Activated T-helper 1 cell treated with anti-CD3 and anti-CD28 coated beads, Interleukin-12 subunit alpha, Interleukin-12 subunit beta, Interleukin-2, Interleukin-4 antibody, amounts not matched to agents 30 ng/mL and 10 ng/mL and 1 ng/mL, durations not matched to agents 14 hours and 24 hours and 36 hours (primary cell): ENCODE measurements around the gene WFDC11. TPM values are rescaled to one million over a fixed set of nuclear protein-coding genes. Genes with fewer than 3 reads are reported as not detected.
"Not testable (repeated sequence)": the region's sequence is repeated elsewhere in the genome, so short reads cannot be mapped to it uniquely, and the experiment has no call there.

Source experiments
- DNase-seq: peaks from one replicate; pipeline ENCODE4 v3.0.0; 2021; ENCODE audit warnings: low spot score
- H3K27ac Mint-ChIP-seq: one replicate; pipeline ENCODE4 v1.8.0; 2021; ENCODE audit warnings: mild to moderate bottlenecking, mixed read lengths
- H3K27me3 Mint-ChIP-seq: one replicate; pipeline ENCODE4 v1.8.0; 2022; ENCODE audit warnings: mild to moderate bottlenecking, moderate library complexity, mixed read lengths; ENCODE audit not compliant: insufficient read depth
- H3K36me3 Mint-ChIP-seq: one replicate; pipeline ENCODE4 v1.8.0; 2021; ENCODE audit warnings: low read depth, mixed read lengths
- H3K4me1 Mint-ChIP-seq: one replicate; pipeline ENCODE4 v1.8.0; 2021; ENCODE audit warnings: low read depth, mixed read lengths
- H3K4me3 Mint-ChIP-seq: one replicate; pipeline ENCODE4 v1.8.0; 2021; ENCODE audit warnings: mild to moderate bottlenecking, moderate library complexity, mixed read lengths
- H3K9me3 Mint-ChIP-seq: one replicate; pipeline ENCODE4 v1.8.0; 2021; ENCODE audit warnings: mixed read lengths
- intact Hi-C: fragments of 100-400 bp; cut with micrococcal nuclease; formaldehyde crosslinking; loops from one replicate; pipeline ENCODE4 v1.15.1; 2024
- total RNA-seq: library from RNA; stranded (reverse); gene quantifications from 2 replicates; pipeline ENCODE4 v1.2.3, GENCODE V29; 2022

WFDC11 gene
- total RNA-seq, 1 donor from 2014 or later, result not detected

DNA sequence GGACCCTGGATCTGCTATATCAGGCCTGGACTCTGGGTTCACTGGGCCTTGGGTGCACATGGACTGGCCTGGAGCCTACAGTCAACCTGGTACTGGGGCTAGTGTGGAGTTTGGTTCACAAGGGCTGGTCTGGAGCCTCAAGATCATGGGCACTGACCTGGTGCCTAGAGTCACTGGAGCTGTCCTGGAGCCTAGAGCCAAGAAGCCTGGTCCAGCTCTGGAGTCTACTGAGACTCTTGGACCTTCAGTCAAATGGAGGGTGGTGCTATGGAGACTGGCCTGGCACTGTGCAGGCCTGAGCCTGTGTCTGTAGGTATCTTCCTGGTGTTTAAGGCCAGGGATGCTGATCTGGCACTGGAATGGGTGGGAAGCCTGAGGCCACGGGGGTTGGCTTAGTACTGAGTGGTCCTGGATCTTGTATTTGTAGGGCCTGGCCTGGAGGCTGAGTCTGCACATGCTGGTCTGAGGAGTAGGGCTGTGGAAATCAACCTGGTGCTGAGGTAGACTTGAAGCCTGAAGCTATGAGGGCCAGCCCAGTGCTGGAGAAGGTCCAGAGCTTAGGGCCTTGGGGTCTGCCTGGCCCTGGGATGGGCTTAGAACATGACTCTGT is 22.5 kb downstream of the WFDC11 start:
- no peaks in the 10 kb centered on the region for H3K36me3 Mint-ChIP-seq
- no peak overlapping the region for H3K27ac Mint-ChIP-seq
- intact Hi-C loops, result no loop called here
- no peaks in the 10 kb centered on the region for H3K4me1 Mint-ChIP-seq
- peaks cover 2% of the 10 kb centered on the region for H3K27me3 Mint-ChIP-seq
- H3K9me3 Mint-ChIP-seq, result no peaks in the 10 kb centered on the region
- H3K4me3 Mint-ChIP-seq, result no peak overlapping the region
- no peak for DNase-seq

DNA sequence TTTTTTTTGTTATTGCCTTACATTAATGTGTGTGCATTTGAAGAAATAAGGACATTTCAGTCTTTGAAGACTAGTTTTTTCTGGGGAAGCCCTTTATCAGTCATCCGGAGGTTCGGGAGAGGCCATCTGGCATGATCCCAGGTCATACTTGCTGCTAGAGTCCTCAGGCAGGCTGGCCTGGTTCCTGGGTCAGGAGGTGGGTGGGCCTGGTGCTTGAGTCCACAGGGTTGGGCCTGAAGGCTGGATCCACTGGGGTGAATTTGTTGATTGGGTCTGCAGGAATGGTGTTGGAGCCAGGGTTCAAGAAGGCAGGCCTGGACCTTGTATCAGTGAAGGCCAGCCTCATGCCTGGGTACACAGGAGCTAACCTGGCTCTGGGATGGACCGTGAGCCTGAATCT is 23.2 kb downstream of the WFDC11 start:
- H3K9me3 Mint-ChIP-seq, result no peaks in the 10 kb centered on the region
- no peak for DNase-seq
- H3K27me3 Mint-ChIP-seq, result peaks cover 2% of the 10 kb centered on the region
- intact Hi-C loops, result no loop called here
- no peak overlapping the region for H3K4me3 Mint-ChIP-seq
- no peak overlapping the region for H3K27ac Mint-ChIP-seq
- H3K4me1 Mint-ChIP-seq, result no peaks in the 10 kb centered on the region
- no peaks in the 10 kb centered on the region for H3K36me3 Mint-ChIP-seq

DNA sequence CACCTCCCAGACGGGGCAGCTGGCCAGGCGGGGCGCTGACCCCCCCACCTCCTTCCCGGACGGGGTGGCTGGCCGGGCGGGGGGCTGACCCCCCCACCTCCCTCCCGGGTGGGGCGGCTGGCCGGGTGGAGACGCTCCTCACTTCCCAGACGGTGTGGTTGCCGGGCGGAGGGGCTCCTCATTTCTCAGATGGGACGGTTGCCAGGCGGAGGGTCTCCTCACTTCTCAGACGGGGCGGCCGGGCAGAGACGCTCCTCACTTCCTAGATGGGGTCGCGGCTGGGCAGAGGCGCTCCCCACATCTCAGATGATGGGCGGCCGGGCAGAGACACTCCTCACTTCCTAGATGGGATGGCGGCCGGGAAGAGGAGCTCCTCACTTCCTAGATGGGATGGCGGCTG is 24.2 kb downstream of the WFDC11 start:
- intact Hi-C loops, H3K4me1 Mint-ChIP-seq, H3K27ac Mint-ChIP-seq, H3K9me3 Mint-ChIP-seq, H3K27me3 Mint-ChIP-seq, H3K4me3 Mint-ChIP-seq, H3K36me3 Mint-ChIP-seq, DNase-seq: not testable (repeated sequence)

DNA sequence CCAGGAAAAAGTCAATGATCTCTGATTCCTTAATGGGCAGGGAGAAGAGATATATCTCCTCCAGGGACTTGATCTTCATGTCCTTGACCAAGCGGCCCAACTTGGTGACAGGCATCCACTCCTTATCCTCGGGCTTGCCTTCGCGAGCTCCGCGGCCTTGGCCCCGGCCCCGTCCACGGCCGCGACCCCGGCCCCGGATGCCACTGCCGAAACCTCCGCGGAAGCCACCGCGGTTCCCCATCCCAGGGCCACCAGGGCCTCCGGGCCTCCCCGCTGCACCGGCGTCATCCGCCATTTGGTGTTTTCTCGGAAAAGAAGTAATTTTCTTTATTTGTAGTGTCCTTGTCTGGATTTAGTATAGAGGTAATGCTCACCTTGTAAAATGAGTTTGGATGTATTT is 29.0 kb downstream of the WFDC11 start:
- H3K4me3 Mint-ChIP-seq, H3K27ac Mint-ChIP-seq, intact Hi-C loops, DNase-seq, H3K4me1 Mint-ChIP-seq, H3K36me3 Mint-ChIP-seq, H3K9me3 Mint-ChIP-seq: not testable (repeated sequence)
- H3K27me3 Mint-ChIP-seq, result peaks cover 11% of the 10 kb centered on the region

DNA sequence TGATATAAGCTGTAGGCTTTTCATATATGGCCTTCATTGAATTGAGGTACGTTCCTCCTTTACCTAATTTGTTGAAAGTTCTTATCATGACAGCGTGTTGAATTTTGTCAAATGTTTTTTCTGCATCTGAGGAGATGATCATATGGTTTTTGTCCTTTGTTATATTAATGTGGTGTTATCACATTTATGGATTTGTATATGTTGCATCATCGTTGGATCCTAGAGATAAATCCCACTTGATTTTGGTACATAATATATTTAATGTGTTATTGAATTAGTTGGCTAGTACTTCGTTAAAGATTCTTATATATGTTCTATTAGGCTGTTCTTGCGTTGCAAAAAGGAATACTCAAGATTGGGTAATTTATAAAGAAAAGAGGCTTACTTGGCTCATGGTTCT is 30.4 kb downstream of the WFDC11 start:
- no peaks in the 10 kb centered on the region for H3K9me3 Mint-ChIP-seq

DNA sequence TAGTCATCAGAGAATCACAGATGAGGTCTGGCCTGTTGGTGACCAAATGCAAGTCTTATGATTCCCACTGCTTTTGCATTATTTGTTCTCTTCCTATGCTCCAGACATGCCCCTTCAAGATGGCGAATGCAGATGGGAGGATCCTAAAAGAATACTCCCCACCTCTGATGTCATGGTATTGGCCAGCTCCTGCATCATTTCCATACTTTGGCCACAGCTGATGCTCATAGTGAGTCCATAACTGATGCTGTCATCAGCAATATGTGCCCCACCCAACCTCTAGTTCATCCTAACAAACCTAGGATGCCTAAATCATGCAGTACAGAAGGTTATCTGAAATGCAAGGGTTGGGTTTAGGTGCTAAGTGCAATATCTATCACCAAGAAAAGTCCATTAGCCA is 33.5 kb downstream of the WFDC11 start:
- no peak for DNase-seq
- peaks cover 14% of the 10 kb centered on the region for H3K27me3 Mint-ChIP-seq
- intact Hi-C loops, result no loop called here
- H3K36me3 Mint-ChIP-seq, result no peaks in the 10 kb centered on the region
- H3K4me1 Mint-ChIP-seq, result no peaks in the 10 kb centered on the region
- no peak overlapping the region for H3K27ac Mint-ChIP-seq
- no peaks in the 10 kb centered on the region for H3K9me3 Mint-ChIP-seq
- no peak overlapping the region for H3K4me3 Mint-ChIP-seq

More for the DNA sequence above, 30.4 kb downstream of the WFDC11 start:
- no peak for DNase-seq
- Mint-ChIP-seq H3K27me3 (peaks cover 11% of the 10 kb centered on the region), H3K4me1 (no peaks in the 10 kb centered on the region), H3K4me3 (no peak overlapping the region), H3K36me3 (no peaks in the 10 kb centered on the region), H3K27ac (no peak overlapping the region)
- intact Hi-C loops, result no loop called here

DNA sequence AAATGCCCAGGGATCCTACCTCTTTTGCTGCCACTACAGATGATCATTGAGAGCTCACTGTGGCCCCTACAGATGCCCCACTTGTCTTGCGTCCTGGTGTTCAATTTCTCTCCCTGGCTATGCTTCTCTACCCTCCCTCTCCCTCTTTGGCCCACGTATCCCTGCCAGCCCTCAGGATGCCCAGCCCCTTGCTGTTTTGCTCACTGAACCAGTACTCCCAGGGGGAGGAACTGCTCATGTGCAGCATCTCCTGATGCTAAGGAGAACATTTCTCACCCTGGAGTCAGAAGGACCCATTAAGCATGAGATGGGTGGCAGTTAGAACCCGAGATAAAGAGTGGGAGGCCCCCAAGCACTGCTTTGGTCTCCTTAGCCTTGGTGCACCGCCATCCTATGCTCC is 38.9 kb downstream of the WFDC11 start, which contains the start of gene WFDC9:
Gene WFDC9, minus strand, starts transcription at position 101 of the 400 bp plus-strand sequence. CDS start 21,103 bp downstream, outside the sequence.
- Mint-ChIP-seq H3K4me3 (no peak within 1 kb of the TSS), H3K4me1 (no peaks in the 10 kb centered on the region), H3K27ac (no peak within 1 kb of the TSS), H3K9me3 (no peaks in the 10 kb centered on the region), H3K27me3 (peaks cover 12% of the 10 kb centered on the region), H3K36me3 (no peaks in the 10 kb centered on the region)
- intact Hi-C loops, result no loop called here
- DNase-seq, result no peak

DNA sequence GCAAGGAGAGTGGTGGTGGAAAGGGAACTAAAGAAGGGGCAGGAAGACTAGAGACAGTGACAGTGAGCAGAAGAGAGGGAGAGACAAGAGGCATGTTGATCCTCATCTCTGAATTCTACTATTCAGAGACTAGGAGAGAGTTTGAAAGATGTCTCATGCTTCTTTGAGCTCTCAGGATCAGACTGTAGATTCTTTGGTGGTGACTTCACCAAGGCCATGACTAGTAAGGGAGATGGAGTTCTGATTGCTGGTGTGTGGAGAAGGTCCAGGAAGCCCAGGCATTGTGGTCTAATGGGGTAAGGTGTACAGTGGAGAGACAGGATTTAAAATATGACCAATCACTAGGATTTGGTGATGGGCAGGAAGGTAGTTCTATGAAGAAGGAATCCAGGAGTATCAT is 39.7 kb downstream of the WFDC11 start:
- Mint-ChIP-seq H3K27me3 (peaks cover 12% of the 10 kb centered on the region), H3K36me3 (no peaks in the 10 kb centered on the region), H3K27ac (no peak overlapping the region), H3K4me1 (no peaks in the 10 kb centered on the region), H3K9me3 (no peaks in the 10 kb centered on the region), H3K4me3 (no peak overlapping the region)
- intact Hi-C loops, result no loop called here
- no peak for DNase-seq

DNA sequence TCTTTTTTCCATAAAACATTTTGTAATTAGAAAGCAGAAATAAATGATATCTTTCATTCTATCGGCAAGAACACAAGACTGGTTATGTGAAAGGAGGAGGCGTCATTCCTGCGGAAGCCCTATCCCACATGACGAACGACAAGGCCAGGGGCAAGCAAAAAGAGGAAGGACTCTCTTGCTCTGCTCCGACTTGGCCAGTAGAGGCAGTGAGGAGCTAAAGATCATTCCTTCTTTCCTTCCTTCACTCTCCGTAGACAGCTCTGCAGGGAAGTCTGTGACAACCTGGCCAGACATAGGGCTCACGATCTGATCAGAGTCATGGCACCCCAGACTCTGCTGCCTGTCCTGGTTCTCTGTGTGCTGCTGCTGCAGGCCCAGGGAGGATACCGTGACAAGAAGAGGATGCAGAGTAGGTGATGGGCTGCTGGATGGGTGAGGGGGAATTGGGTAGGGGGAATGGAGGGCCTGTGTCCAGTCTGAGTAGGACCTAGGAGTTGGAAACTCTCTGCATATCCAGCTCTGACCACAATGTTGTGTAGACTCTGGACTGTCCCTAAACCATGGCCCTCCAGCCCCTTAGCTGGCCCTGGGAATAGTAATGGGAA is 40.4 kb downstream of the WFDC11 start, which contains the start of gene WFDC10A:
Gene WFDC10A, plus strand, starts transcription at position 244 of the 605 bp plus-strand sequence. Its CDS starts 75 bp downstream, at position 319.
- H3K4me1 Mint-ChIP-seq, result no peaks in the 10 kb centered on the region
- H3K27ac Mint-ChIP-seq, result no peak within 1 kb of the TSS
- H3K27me3 Mint-ChIP-seq, result peaks cover 12% of the 10 kb centered on the region
- intact Hi-C loops, result loop anchor here (1.0 kb wide), 2 partner anchors 37 to 142 kb away; no protein-coding TSS in a partner anchor
- H3K9me3 Mint-ChIP-seq, result no peaks in the 10 kb centered on the region
- no peak for DNase-seq
- no peaks in the 10 kb centered on the region for H3K36me3 Mint-ChIP-seq
- H3K4me3 Mint-ChIP-seq, result no peak within 1 kb of the TSS

DNA sequence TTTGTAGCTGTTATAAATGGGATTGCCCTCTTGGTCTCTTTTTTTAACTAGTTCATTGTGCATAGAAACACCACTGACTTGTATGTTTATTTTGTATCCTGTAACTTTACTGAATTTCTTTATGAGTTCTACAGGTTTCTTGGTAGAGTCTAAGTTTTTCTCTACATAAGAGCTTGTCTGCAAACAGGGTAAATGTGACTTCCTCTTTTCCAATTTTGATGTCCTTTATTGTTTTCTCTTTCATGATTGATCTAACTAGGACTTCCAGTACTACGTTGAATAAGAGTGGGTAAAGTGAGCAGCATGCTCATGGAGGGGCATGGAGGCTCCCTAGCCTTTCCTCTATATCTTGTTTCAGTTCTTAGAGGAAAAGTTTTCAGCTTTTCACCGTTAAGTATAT is 43.5 kb downstream of the WFDC11 start:
- intact Hi-C loops, result no loop called here
- peaks cover 7% of the 10 kb centered on the region for H3K27me3 Mint-ChIP-seq
- no peak for DNase-seq

DNA sequence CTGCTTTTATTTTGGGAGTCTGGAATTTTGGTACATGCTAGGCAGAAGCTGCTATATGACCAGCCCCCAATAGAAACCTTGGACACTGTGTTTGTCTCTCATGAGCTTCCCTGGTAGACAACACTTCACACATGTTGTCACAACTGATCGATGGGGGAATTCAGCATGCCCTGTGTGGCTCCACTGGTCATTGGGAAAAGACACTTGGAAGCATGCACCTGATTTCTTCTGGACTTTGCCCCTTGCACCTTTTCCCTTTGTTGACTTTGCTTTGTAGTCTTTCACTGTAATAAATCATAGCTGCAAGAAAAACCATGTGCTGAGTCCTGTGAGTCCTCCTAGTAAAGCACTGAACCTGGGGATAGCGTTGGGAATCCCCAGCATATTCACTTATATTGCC is 48.4 kb downstream of the WFDC11 start:
- H3K4me3 Mint-ChIP-seq, result no peak overlapping the region
- H3K36me3 Mint-ChIP-seq, result no peaks in the 10 kb centered on the region
- H3K4me1 Mint-ChIP-seq, result no peaks in the 10 kb centered on the region
- no peaks in the 10 kb centered on the region for H3K9me3 Mint-ChIP-seq
- H3K27me3 Mint-ChIP-seq, result no peaks in the 10 kb centered on the region
- no peak overlapping the region for H3K27ac Mint-ChIP-seq
- DNase-seq, result no peak
- intact Hi-C loops, result no loop called here

More for the DNA sequence above, 43.5 kb downstream of the WFDC11 start:
- Mint-ChIP-seq H3K4me3 (no peak overlapping the region), H3K27ac (no peak overlapping the region), H3K4me1 (no peaks in the 10 kb centered on the region), H3K36me3 (no peaks in the 10 kb centered on the region), H3K9me3 (no peaks in the 10 kb centered on the region)

DNA sequence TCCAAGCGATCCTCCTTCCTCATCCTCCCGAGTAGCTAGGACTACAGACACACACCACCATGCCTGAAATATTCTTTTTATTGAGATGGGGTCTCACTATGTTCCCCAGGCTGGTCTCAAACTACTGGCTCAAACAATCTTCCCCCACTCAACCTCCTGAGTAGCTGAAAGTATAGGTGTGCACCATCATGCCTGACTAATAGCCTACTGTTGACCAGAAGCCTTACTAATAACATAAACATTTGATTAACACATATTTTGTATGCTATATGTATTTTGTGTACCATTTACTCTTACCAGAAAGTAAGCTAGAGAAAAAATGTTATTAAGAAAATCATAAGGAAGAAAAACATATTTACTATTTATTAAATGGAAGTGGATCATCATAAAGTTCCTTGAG is 52.4 kb downstream of the WFDC11 start:
- Mint-ChIP-seq H3K9me3 (no peaks in the 10 kb centered on the region), H3K4me1 (no peaks in the 10 kb centered on the region), H3K27me3 (no peaks in the 10 kb centered on the region), H3K27ac (no peak overlapping the region), H3K36me3 (no peaks in the 10 kb centered on the region), H3K4me3 (no peak overlapping the region)
- DNase-seq, result no peak
- intact Hi-C loops, result no loop called here

DNA sequence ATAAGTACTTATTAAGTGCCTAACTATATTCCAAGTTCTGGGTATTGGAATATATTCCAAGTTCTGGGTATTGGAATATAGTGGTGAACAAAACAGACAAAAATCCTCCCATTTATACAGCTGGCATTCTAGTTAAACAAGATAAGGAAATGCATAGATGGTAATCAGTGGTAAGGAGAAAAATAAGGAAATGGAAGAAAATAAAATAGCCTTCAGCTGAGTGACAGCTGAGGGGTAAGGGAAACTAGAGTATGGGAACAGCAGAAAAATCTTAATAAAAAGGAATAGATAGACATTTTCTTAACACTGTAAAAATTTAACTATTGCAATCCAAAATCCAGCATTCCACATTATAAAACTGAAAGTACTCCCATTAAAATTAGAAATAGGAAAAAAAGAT is 57.7 kb downstream of the WFDC11 start:
- no peak overlapping the region for H3K27ac Mint-ChIP-seq
- H3K9me3 Mint-ChIP-seq, result peaks cover 24% of the 10 kb centered on the region
- intact Hi-C loops, result no loop called here
- peaks cover 5% of the 10 kb centered on the region for H3K36me3 Mint-ChIP-seq
- DNase-seq, result no peak
- peaks cover 20% of the 10 kb centered on the region for H3K4me1 Mint-ChIP-seq
- no peaks in the 10 kb centered on the region for H3K27me3 Mint-ChIP-seq
- no peak overlapping the region for H3K4me3 Mint-ChIP-seq
